B cell (primary cell): ENCODE results near the gene RIPOR2. TPM values are rescaled to one million over a fixed set of nuclear protein-coding genes. Genes with fewer than 3 reads are reported as not detected.

Experiments
- ATAC-seq: fragments of 200-7000 bp; cut with Tn5 transposase; one replicate; pipeline ENCODE4 v1.10.0; 2021; ENCODE audit warnings: low read depth, mild to moderate bottlenecking, moderate number of reproducible peaks, moderate library complexity
- CTCF ChIA-PET: fragments of 350-600 bp; sonication (Branson Sonifier 250); formaldehyde crosslinking; loops from one replicate; lab custom pipeline; 2021; ENCODE audit warnings: antibody characterized with exemption, inconsistent platforms; lab: Charles Lee
- POLR2A ChIA-PET: fragments of 350-600 bp; sonication (Branson Sonifier 250); formaldehyde crosslinking; loops from one replicate; lab custom pipeline; 2021; ENCODE audit warnings: antibody characterized with exemption; lab: Charles Lee
- DNase-seq: peaks from one replicate; pipeline ENCODE4 v3.0.0; 2013
- H2AFZ ChIP-seq: 2 replicates; pipeline ENCODE4 v1.6.1; 2012; ENCODE audit warnings: mild to moderate bottlenecking, low read depth, low read length; ENCODE audit not compliant: insufficient read depth, poor library complexity, severe bottlenecking
- H3K27ac ChIP-seq, 2 donors: 1 replicate in 1 of 2; 2 replicates in 1 of 2; pipeline ENCODE4 v1.5.1; 2012 to 2013; ENCODE audit warnings: low read length in 2 of 2, mild to moderate bottlenecking in 2 of 2, moderate library complexity in 1 of 2
- H3K27me3 ChIP-seq, 4 experiments: fragments of 200-600 bp in 1 of 4; sonication (generic) in 1 of 4; replicated peaks in 1 of 4; 1 replicate in 2 of 4; 2 replicates in 2 of 4; pipeline versions ENCODE4 v1.6.1 to v1.7.0; 2013 to 2016; ENCODE audit warnings: low read length in 3 of 4, mild to moderate bottlenecking in 2 of 4, mixed read lengths in 1 of 4, moderate library complexity in 1 of 4; ENCODE audit not compliant: insufficient read depth in 4 of 4, control insufficient read depth in 3 of 4; ENCODE audit errors: control extremely low read depth in 1 of 4
- H3K36me3 ChIP-seq, 2 experiments: replicated peaks in 1 of 2; 1 replicate in 1 of 2; 2 replicates in 1 of 2; pipeline versions ENCODE4 v1.6.1 to v1.7.1; 2013; ENCODE audit warnings: low read length in 1 of 2; ENCODE audit not compliant: insufficient read depth in 2 of 2, control insufficient read depth in 1 of 2; ENCODE audit errors: control extremely low read depth in 1 of 2, extremely low read depth in 1 of 2
- H3K4me1 ChIP-seq, 2 donors: fragments of 200-600 bp in 1 of 2; sonication (generic) in 1 of 2; 1 replicate in 1 of 2; 2 replicates in 1 of 2; pipeline versions ENCODE4 v1.5.1 to v1.6.1; 2013 to 2017; ENCODE audit warnings: low read length in 2 of 2; ENCODE audit not compliant: control insufficient read depth in 2 of 2, insufficient read depth in 2 of 2
- H3K4me2 ChIP-seq: replicated peaks from 2 replicates; pipeline ENCODE3; 2012; ENCODE audit warnings: mild to moderate bottlenecking, low read depth, low read length; ENCODE audit not compliant: poor library complexity, severe bottlenecking
- H3K4me3 ChIP-seq, 5 experiments: fragments of 200-600 bp in 1 of 5; sonication (generic) in 1 of 5; 1 replicate in 3 of 5; 2 replicates in 2 of 5; pipeline versions ENCODE4 v1.5.1 to v1.7.0; 2011 to 2016; ENCODE audit warnings: low read length in 4 of 5, mild to moderate bottlenecking in 4 of 5, low read depth in 2 of 5, control low read depth in 1 of 5, moderate library complexity in 1 of 5; ENCODE audit not compliant: insufficient read depth in 1 of 5; ENCODE audit errors: control extremely low read depth in 1 of 5, extremely low read depth in 1 of 5
- H3K79me2 ChIP-seq: fragments of 200-600 bp; sonication (generic); one replicate; pipeline ENCODE4 v1.6.0; 2016; ENCODE audit warnings: low read length; ENCODE audit not compliant: control insufficient read depth, insufficient read depth
- H3K9ac ChIP-seq: fragments of 200-600 bp; sonication (generic); 2 replicates; pipeline ENCODE4 v1.6.1; 2017; ENCODE audit warnings: mild to moderate bottlenecking, low read length, moderate library complexity
- H3K9me3 ChIP-seq, 3 donors: one replicate each; pipeline versions ENCODE4 v1.6.1 to v1.7.1; 2013; ENCODE audit warnings: low read length in 2 of 3; ENCODE audit not compliant: control insufficient read depth in 2 of 3, insufficient read depth in 1 of 3; ENCODE audit errors: control extremely low read depth in 1 of 3
- H4K20me1 ChIP-seq: 2 replicates; pipeline ENCODE4 v1.6.0; 2012; ENCODE audit warnings: mild to moderate bottlenecking, low read length; ENCODE audit not compliant: insufficient read depth, control insufficient read depth, poor library complexity, severe bottlenecking
- H3K27ac Mint-ChIP-seq: one replicate; pipeline ENCODE4 v1.8.0; 2021; ENCODE audit warnings: mixed read lengths
- H3K27me3 Mint-ChIP-seq: one replicate; pipeline ENCODE4 v1.8.0; 2021; ENCODE audit warnings: mixed read lengths
- H3K4me1 Mint-ChIP-seq: one replicate; pipeline ENCODE4 v1.8.0; 2021; ENCODE audit warnings: mixed read lengths
- H3K4me3 Mint-ChIP-seq: one replicate; pipeline ENCODE4 v1.8.0; 2021; ENCODE audit warnings: mixed read lengths
- H3K9me3 Mint-ChIP-seq: one replicate; pipeline ENCODE4 v1.8.0; 2022; ENCODE audit warnings: mixed read lengths; ENCODE audit not compliant: insufficient read depth
- EZH2 ChIP-seq: IDR thresholded peaks from 2 replicates; pipeline ENCODE4 v1.6.1; 2012; ENCODE audit warnings: borderline replicate concordance, low read depth, mild to moderate bottlenecking, moderate library complexity, low read length; ENCODE audit not compliant: insufficient read depth, poor library complexity, severe bottlenecking
- WGBS: methylation state at CpG from one replicate; pipeline ENCODE4 v1.1.5; 2013; ENCODE audit warnings: missing lambda C conversion rate; ENCODE audit not compliant: insufficient coverage; 5-methylcytosine and 5-hydroxymethylcytosine counted together
- intact Hi-C: fragments of 100-400 bp; cut with micrococcal nuclease; formaldehyde crosslinking; loops from one replicate; pipeline ENCODE4 v1.10.0; 2022
- polyA plus RNA-seq: library from polyadenylated mRNA; depleted of rRNA; stranded (reverse); fragments of >200 nt; gene quantifications from 2 replicates; pipeline ENCODE4 v1.2.3, GENCODE V29; 2012
- total RNA-seq, 2 donors: library from RNA; stranded (reverse); fragments of 120-200 nt in 1 of 2; gene quantifications; 1 replicate in 1 of 2; 2 replicates in 1 of 2; pipeline versions ENCODE4 v1.2.3 to v1.2.4, GENCODE V29; 2013 to 2022
- TF ChIP-seq, protein P1 (sequence below): fragments of 200-600 bp; IDR thresholded peaks from one replicate; pipeline ENCODE4 v1.8.0; 2022; ENCODE audit warnings: antibody characterized with exemption, mild to moderate bottlenecking

RIPOR2 gene
- total and polyA plus RNA-seq, 2 donors (not counting 1 experiment from before 2014, with no cell fraction given): 300 to 430 TPM

GRCh38 chr6:24844903-24845302 lies 90.9 kb downstream of the RIPOR2 start:
- ChIA-PET POLR2A (no interaction called here), CTCF (interaction anchor here (0.7 to 4.8 kb wide), 5 partner anchors 10 to 182 kb away, joined by 3 to 26 read pairs (median 5); no protein-coding TSS in a partner anchor)
- Histone ChIP-seq H3K4me2 (no peak overlapping the region), H3K27me3 (no peaks in the 10 kb centered on the region), H3K4me1 (peaks cover 0 to 5% of the 10 kb centered on the region in 2 donors), H3K27ac (peak overlapping the region in 1 of 2 donors; percentile 44), H3K79me2 (peaks cover 38% of the 10 kb centered on the region), H3K9me3 (no peaks in the 10 kb centered on the region), H4K20me1 (peaks cover 85% of the 10 kb centered on the region), H2AFZ (no peak overlapping the region), H3K9ac (no peak overlapping the region), H3K4me3 (no peak overlapping the region), H3K36me3 (peaks cover 46 to 97% of the 10 kb centered on the region in 2 experiments)
- ATAC-seq (no peak), DNase-seq (no peak)
- WGBS: no CpG with 5 or more reads among the region's 6 CpGs
- intact Hi-C loops: no loop called here
- H3K27ac Mint-ChIP-seq: peak overlapping the region; percentile 81
- TF ChIP-seq, protein P1, sequence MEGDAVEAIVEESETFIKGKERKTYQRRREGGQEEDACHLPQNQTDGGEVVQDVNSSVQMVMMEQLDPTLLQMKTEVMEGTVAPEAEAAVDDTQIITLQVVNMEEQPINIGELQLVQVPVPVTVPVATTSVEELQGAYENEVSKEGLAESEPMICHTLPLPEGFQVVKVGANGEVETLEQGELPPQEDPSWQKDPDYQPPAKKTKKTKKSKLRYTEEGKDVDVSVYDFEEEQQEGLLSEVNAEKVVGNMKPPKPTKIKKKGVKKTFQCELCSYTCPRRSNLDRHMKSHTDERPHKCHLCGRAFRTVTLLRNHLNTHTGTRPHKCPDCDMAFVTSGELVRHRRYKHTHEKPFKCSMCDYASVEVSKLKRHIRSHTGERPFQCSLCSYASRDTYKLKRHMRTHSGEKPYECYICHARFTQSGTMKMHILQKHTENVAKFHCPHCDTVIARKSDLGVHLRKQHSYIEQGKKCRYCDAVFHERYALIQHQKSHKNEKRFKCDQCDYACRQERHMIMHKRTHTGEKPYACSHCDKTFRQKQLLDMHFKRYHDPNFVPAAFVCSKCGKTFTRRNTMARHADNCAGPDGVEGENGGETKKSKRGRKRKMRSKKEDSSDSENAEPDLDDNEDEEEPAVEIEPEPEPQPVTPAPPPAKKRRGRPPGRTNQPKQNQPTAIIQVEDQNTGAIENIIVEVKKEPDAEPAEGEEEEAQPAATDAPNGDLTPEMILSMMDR: no peak
- no peak for TF ChIP-seq EZH2
- H3K27me3 Mint-ChIP-seq: no peaks in the 10 kb centered on the region
- no peak overlapping the region for H3K4me3 Mint-ChIP-seq
- H3K4me1 Mint-ChIP-seq: peaks cover 19% of the 10 kb centered on the region
- no peaks in the 10 kb centered on the region for H3K9me3 Mint-ChIP-seq

DNA sequence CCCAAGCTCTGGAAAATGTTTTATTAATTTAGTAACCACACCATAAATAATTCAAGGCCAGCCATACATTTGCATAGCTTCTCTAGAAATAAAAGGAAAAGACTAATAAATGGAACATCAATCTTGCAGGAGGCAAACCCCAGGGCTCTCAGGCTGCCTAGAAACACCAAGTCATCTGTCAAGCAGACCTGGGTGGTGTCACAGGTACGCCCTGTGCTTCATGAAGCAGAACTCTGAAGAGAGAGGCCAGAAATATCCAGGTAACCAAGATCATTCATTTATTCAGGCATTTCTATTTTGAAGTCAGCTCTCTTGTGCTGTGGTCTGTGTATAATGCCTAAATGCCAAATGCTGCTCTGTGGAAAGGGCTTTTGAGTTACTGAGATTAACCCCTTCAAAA lies 91.7 kb downstream of the RIPOR2 start:
- H3K79me2 ChIP-seq: peaks cover 36% of the 10 kb centered on the region
- POLR2A ChIA-PET: interaction anchor here (0.6 kb wide), 1 partner anchor 229 kb away, joined by 3 read pairs; no protein-coding TSS in a partner anchor
- H3K4me1 Mint-ChIP-seq: peaks cover 19% of the 10 kb centered on the region

More for the DNA sequence above, 91.7 kb downstream of the RIPOR2 start:
- CTCF ChIA-PET: interaction anchor here (0.8 to 4.8 kb wide), 4 partner anchors 75 to 227 kb away, joined by 3 to 26 read pairs (median 4); no protein-coding TSS in a partner anchor
- DNase-seq: no peak
- no peaks in the 10 kb centered on the region for H3K9me3 Mint-ChIP-seq
- Histone ChIP-seq H3K4me2 (no peak overlapping the region), H3K9me3 (no peaks in the 10 kb centered on the region), H3K9ac (no peak overlapping the region), H4K20me1 (peaks cover 88% of the 10 kb centered on the region), H3K4me1 (peaks cover 0 to 5% of the 10 kb centered on the region in 2 donors), H3K4me3 (no peak overlapping the region), H3K27me3 (no peaks in the 10 kb centered on the region), H2AFZ (no peak overlapping the region), H3K27ac (no peak overlapping the region), H3K36me3 (peaks cover 46 to 94% of the 10 kb centered on the region in 2 experiments)
- no peak overlapping the region for H3K4me3 Mint-ChIP-seq
- WGBS: no CpG with 5 or more reads among the region's 1 CpG
- intact Hi-C loops: no loop called here
- TF ChIP-seq EZH2: no peak
- no peaks in the 10 kb centered on the region for H3K27me3 Mint-ChIP-seq
- no peak for ATAC-seq
- H3K27ac Mint-ChIP-seq: peak overlapping the region; percentile 87
